Endothelial cell of umbilical vein (primary cell): ENCODE results near the gene ZNF160. TPM values are rescaled to one million over a fixed set of nuclear protein-coding genes. Genes with fewer than 3 reads are reported as not detected.

Experiments
- BruUV-seq: library from RNA; stranded (reverse); fragments of 400-500 nt; replicated peaks from 2 replicates; lab custom pipeline; 2021; lab: Mats Ljungman, UMichigan
- CTCF ChIA-PET: fragments of 300-600, 350-600 bp; sonication (Branson Sonifier 250); formaldehyde crosslinking; loops from one replicate; lab custom pipeline; 2021; ENCODE audit warnings: antibody characterized with exemption, inconsistent platforms; lab: Charles Lee
- POLR2A ChIA-PET: fragments of 300-600, 350-600 bp; sonication (Branson Sonifier 250); formaldehyde crosslinking; loops from one replicate; lab custom pipeline; 2021; ENCODE audit warnings: antibody characterized with exemption, inconsistent platforms; lab: Charles Lee
- DNase-seq: peaks from one replicate; pipeline ENCODE4 v3.0.0-alpha.2; 2011; ENCODE audit warnings: low read depth, low spot score
- FAIRE-seq: peaks from 2 replicates; lab custom pipeline; 2011; peaks lifted over from hg19 to GRCh38; lab: Jason Lieb, UNC
- H2AFZ ChIP-seq: 2 replicates; pipeline ENCODE4 v1.6.0; 2012; ENCODE audit warnings: low read depth, low read length, control low read depth, inconsistent platforms
- H3K27ac ChIP-seq: 2 replicates; pipeline ENCODE4 v1.5.1; 2011; ENCODE audit warnings: low read depth, mild to moderate bottlenecking, control low read depth, low read length, moderate library complexity; ENCODE audit not compliant: insufficient read depth
- H3K27me3 ChIP-seq, 2 experiments: 2 replicates each; pipeline versions ENCODE4 v1.6.0 to v1.6.1; 2011; ENCODE audit warnings: low read length in 2 of 2, mixed read lengths in 1 of 2; ENCODE audit not compliant: control insufficient read depth in 2 of 2, insufficient read depth in 2 of 2
- H3K36me3 ChIP-seq, 2 experiments: 2 replicates in 1 of 2; 3 replicates in 1 of 2; pipeline ENCODE4 v1.5.1; 2011; ENCODE audit warnings: low read length in 2 of 2, mild to moderate bottlenecking in 1 of 2, moderate library complexity in 1 of 2; ENCODE audit not compliant: control insufficient read depth in 2 of 2, insufficient read depth in 2 of 2; ENCODE audit errors: extremely low read depth in 1 of 2
- H3K4me1 ChIP-seq: 3 replicates; pipeline ENCODE4 v1.5.1; 2011; ENCODE audit warnings: mild to moderate bottlenecking, low read length; ENCODE audit not compliant: control insufficient read depth, insufficient read depth; ENCODE audit errors: extremely low read depth
- H3K4me2 ChIP-seq: 2 replicates; pipeline ENCODE4 v1.6.1; 2011; ENCODE audit warnings: low read length, control low read depth, mixed read lengths; ENCODE audit not compliant: insufficient read depth
- H3K4me3 ChIP-seq, 3 experiments: fragments of 200-600 bp in 1 of 3; sonication (generic), shearing (Covaris generic) in 1 of 3; replicated peaks in 1 of 3; 2 replicates each; pipeline ENCODE4 v1.5.1; 2011 to 2016; ENCODE audit warnings: control low read depth in 3 of 3, low read length in 3 of 3, mild to moderate bottlenecking in 2 of 3, inconsistent platforms in 1 of 3, low read depth in 1 of 3, moderate library complexity in 1 of 3; ENCODE audit not compliant: insufficient read depth in 1 of 3
- H3K79me2 ChIP-seq: 2 replicates; pipeline ENCODE4 v1.6.0; 2012; ENCODE audit warnings: low read length, inconsistent platforms; ENCODE audit not compliant: control insufficient read depth, insufficient read depth
- H3K9ac ChIP-seq: replicated peaks from 2 replicates; pipeline ENCODE3; 2011; ENCODE audit warnings: low read length, control low read depth; ENCODE audit not compliant: insufficient read depth; ENCODE audit errors: extremely low read depth
- H3K9me1 ChIP-seq: replicated peaks from 3 replicates; pipeline ENCODE4 v1.6.0; 2011; ENCODE audit warnings: mild to moderate bottlenecking, low read length; ENCODE audit not compliant: control insufficient read depth, insufficient read depth; ENCODE audit errors: extremely low read depth
- H3K9me3 ChIP-seq: replicated peaks from 2 replicates; pipeline ENCODE4 v1.5.1; 2012; ENCODE audit warnings: low read length, inconsistent platforms; ENCODE audit not compliant: control insufficient read depth, insufficient read depth
- H4K20me1 ChIP-seq: replicated peaks from 2 replicates; pipeline ENCODE3; 2011; ENCODE audit warnings: mild to moderate bottlenecking, low read length; ENCODE audit not compliant: control insufficient read depth, insufficient read depth; ENCODE audit errors: extremely low read depth
- CTCF ChIP-seq, 2 donors: IDR thresholded peaks; 1 replicate in 1 of 2; 2 replicates in 1 of 2; pipeline ENCODE4 v1.5.1; 2011; ENCODE audit warnings: low read length in 2 of 2, mild to moderate bottlenecking in 2 of 2, moderate library complexity in 2 of 2, control low read depth in 1 of 2, inconsistent platforms in 1 of 2, low read depth in 1 of 2; ENCODE audit not compliant: insufficient read depth in 1 of 2; ENCODE audit errors: extremely low read depth in 1 of 2
- EZH2 ChIP-seq: IDR thresholded peaks from 2 replicates; pipeline ENCODE4 v1.6.1; 2012; ENCODE audit warnings: borderline replicate concordance, low read depth, mild to moderate bottlenecking, moderate library complexity, low read length, inconsistent platforms; ENCODE audit not compliant: severe bottlenecking
- FOS ChIP-seq: IDR thresholded peaks from 2 replicates; pipeline ENCODE4 v1.6.1; 2011; ENCODE audit warnings: mild to moderate bottlenecking, low read length, moderate library complexity, borderline replicate concordance; ENCODE audit not compliant: insufficient read depth
- GATA2 ChIP-seq: IDR thresholded peaks from 2 replicates; pipeline ENCODE4 v1.7.0; 2011; ENCODE audit warnings: low read depth, mild to moderate bottlenecking, moderate library complexity, mixed read lengths, low read length; ENCODE audit not compliant: insufficient read length, insufficient read depth
- JUN ChIP-seq: IDR thresholded peaks from 2 replicates; pipeline ENCODE4 v1.6.1; 2011; ENCODE audit warnings: borderline replicate concordance, low read depth; ENCODE audit not compliant: insufficient read length, insufficient read depth
- MAX ChIP-seq: IDR thresholded peaks from 2 replicates; pipeline ENCODE4 v1.6.1; 2011; ENCODE audit not compliant: insufficient read depth, insufficient read length
- MYC ChIP-seq: IDR thresholded peaks from one replicate; pipeline ENCODE4 v1.6.1; 2011; ENCODE audit warnings: mild to moderate bottlenecking, low read depth, low read length
- POLR2A ChIP-seq: IDR thresholded peaks from 2 replicates; pipeline ENCODE4 v1.6.1; 2012; ENCODE audit warnings: low read depth, mild to moderate bottlenecking, control low read depth, low read length
- POLR2AphosphoS5 ChIP-seq: IDR thresholded peaks from 2 replicates; pipeline ENCODE4 v1.6.1; 2012; ENCODE audit warnings: low read depth, mild to moderate bottlenecking, control low read depth, low read length, moderate library complexity; ENCODE audit not compliant: insufficient read depth
- dilution Hi-C: fragments of 300-500 bp; cut with MboI; formaldehyde crosslinking; loops from one replicate; pipeline ENCODE4 v1.15.0; 2019; ENCODE audit warnings: low sequenced_read_pairs; ENCODE audit not compliant: extremely low pct_ligation_motif_present
- intact Hi-C: fragments of 100-400 bp; cut with micrococcal nuclease; formaldehyde crosslinking; loops from one replicate; pipeline ENCODE4 v1.10.0; 2022
- polyA plus RNA-seq, 4 experiments: library from polyadenylated mRNA; depleted of rRNA in 3 of 4; stranded (reverse) in 3 of 4; unstranded in 1 of 4; fragments of >200 nt; gene quantifications; 2 replicates each; pipeline versions ENCODE4 v1.2.1 to v1.2.3, GENCODE V29; 2011 to 2012; ENCODE audit warnings: missing spikeins in 1 of 4
- total RNA-seq: library from RNA; stranded (reverse); gene quantifications from 2 replicates; pipeline ENCODE4 v1.2.3, GENCODE V29; 2021

ZNF160 gene
- total and polyA plus RNA-seq, 2 donors (not counting 3 experiments of a cell fraction or from before 2014, with no cell fraction given), result 11.3 to 16.4 TPM

- no peaks in the 10 kb centered on the region for H4K20me1 ChIP-seq
- no peak overlapping the region for H2AFZ ChIP-seq
- no peaks in the 10 kb centered on the region for H3K4me1 ChIP-seq
- no peaks in the 10 kb centered on the region for H3K9me1 ChIP-seq
- intact Hi-C loops, result no loop called here
- DNase-seq, result no peak
- no peak overlapping the region for H3K4me2 ChIP-seq
- ChIA-PET POLR2A (no interaction called here), CTCF (no interaction called here)
- no peak overlapping the region for H3K27ac ChIP-seq
- H3K79me2 ChIP-seq, result no peaks in the 10 kb centered on the region
- dilution Hi-C loops, result no loop called here
- no peaks in the 10 kb centered on the region for H3K9me3 ChIP-seq
- H3K27me3 ChIP-seq, result no peaks in the 10 kb centered on the region
- H3K4me3 ChIP-seq, result no peak overlapping the region
- FAIRE-seq, result no peak
- TF ChIP-seq POLR2AphosphoS5, result no peak
- TF ChIP-seq FOS, result no peak
- TF ChIP-seq MYC, result no peak
- no peak for TF ChIP-seq GATA2
- TF ChIP-seq CTCF (IDR thresholded peaks at IDR 0.05; ENCODE audit: extremely low read depth in 1 of 2, insufficient read depth in 1 of 2, low read depth in 1 of 2, low read length in 2 of 2), result no peak
- no peak for TF ChIP-seq MAX
- no peak for TF ChIP-seq JUN
- TF ChIP-seq POLR2A, result no peak
- no peak for TF ChIP-seq EZH2
- no peaks in the 10 kb centered on the region for H3K36me3 ChIP-seq
- no peak overlapping the region for H3K9ac ChIP-seq
- BruUV-seq, result no TSS peak
Measured at GRCh38 chr19:53123400-53123799, 20.2 kb upstream of the ZNF160 start.
